ENCODE measurements around the gene MSI2.

DNA sequence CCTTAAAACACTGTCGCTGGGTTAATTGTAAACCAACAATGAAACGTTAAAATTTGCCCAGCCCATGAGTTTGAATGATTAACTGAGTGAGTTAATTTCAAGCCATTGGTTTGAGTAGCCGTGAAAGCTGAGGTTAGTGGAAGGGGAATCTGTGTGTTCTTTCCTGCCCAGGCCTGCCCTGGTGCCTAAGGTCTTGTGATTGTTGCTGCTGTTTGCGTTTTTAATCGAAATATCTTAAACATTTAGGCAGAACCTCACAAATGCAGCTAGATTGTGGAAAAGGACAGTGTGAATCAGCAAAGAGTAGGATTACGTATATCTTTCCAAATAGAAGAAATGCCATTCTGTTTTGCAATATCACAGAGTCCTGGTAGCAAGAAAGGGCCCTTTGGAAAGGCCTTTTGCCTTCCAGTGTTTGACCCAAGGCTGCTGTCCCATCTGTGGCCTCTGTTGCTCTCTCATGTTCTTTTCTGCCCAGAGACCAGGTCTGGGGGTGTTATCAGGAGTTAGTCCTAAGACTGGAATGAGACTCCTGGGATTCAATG, 113.8 kb downstream of the MSI2 start:
- TF ChIP-seq POLR2A (IDR thresholded peaks at IDR 0.05) = no peak
- TF ChIP-seq, protein P1, sequence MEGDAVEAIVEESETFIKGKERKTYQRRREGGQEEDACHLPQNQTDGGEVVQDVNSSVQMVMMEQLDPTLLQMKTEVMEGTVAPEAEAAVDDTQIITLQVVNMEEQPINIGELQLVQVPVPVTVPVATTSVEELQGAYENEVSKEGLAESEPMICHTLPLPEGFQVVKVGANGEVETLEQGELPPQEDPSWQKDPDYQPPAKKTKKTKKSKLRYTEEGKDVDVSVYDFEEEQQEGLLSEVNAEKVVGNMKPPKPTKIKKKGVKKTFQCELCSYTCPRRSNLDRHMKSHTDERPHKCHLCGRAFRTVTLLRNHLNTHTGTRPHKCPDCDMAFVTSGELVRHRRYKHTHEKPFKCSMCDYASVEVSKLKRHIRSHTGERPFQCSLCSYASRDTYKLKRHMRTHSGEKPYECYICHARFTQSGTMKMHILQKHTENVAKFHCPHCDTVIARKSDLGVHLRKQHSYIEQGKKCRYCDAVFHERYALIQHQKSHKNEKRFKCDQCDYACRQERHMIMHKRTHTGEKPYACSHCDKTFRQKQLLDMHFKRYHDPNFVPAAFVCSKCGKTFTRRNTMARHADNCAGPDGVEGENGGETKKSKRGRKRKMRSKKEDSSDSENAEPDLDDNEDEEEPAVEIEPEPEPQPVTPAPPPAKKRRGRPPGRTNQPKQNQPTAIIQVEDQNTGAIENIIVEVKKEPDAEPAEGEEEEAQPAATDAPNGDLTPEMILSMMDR (IDR thresholded peaks at IDR 0.05) = no peak

All from adrenal gland (tissue), 5 donors.